NCI-H226 (cell line): ENCODE results near the gene ORC2.
"Not testable (repeated sequence)": the region's sequence is repeated elsewhere in the genome, so short reads cannot be mapped to it uniquely, and the experiment has no call there.

Source experiments
- DNase-seq: peaks from one replicate; pipeline ENCODE4 v3.0.0-alpha.2; 2015

ORC2 gene

GRCh38 chr2:200963124-200963917 is at the start of gene ORC2:
Gene ORC2 (minus strand): TSS chr2:200963660. CDS start chr2:200958123, 5,537 bp downstream.
- peak; percentile 74 for DNase-seq

- no peak for DNase-seq
Observed at GRCh38 chr2:201008296-201008829, 44.9 kb upstream of the ORC2 start.

GRCh38 chr2:201007584-201007998 is 44.1 kb upstream of the ORC2 start:
- DNase-seq = no peak

- DNase-seq = no peak
Observed at GRCh38 chr2:201006704-201007103, 43.2 kb upstream of the ORC2 start.

GRCh38 chr2:201004370-201004769 is 40.9 kb upstream of the ORC2 start:
- no peak for DNase-seq

- no peak for DNase-seq
Observed at GRCh38 chr2:200993097-200993496, 29.6 kb upstream of the ORC2 start.

GRCh38 chr2:200987137-200987536 is 23.7 kb upstream of the ORC2 start:
- no peak for DNase-seq

- DNase-seq = no peak
Observed at GRCh38 chr2:200985799-200986198, 22.3 kb upstream of the ORC2 start.

- DNase-seq = no peak
Observed at GRCh38 chr2:200976710-200977109, 13.2 kb upstream of the ORC2 start.

- DNase-seq = no peak
Observed at GRCh38 chr2:200975672-200976071, 12.2 kb upstream of the ORC2 start.

- not testable (repeated sequence) for DNase-seq
Observed at GRCh38 chr2:200970057-200970456, 6.6 kb upstream of the ORC2 start.

GRCh38 chr2:200968735-200969134 is 5.3 kb upstream of the ORC2 start:
- no peak for DNase-seq

- DNase-seq = no peak
Observed at GRCh38 chr2:200968162-200968561, 4.7 kb upstream of the ORC2 start.

GRCh38 chr2:200966770-200967169 is 3.3 kb upstream of the ORC2 start:
- peak; percentile 68 for DNase-seq

- no peak for DNase-seq
Observed at GRCh38 chr2:200964498-200964897, 1.0 kb upstream of the ORC2 start.

- not testable (repeated sequence) for DNase-seq
Observed at GRCh38 chr2:200963918-200964252, 425 bp upstream of the ORC2 start.

- no peak for DNase-seq
Observed at GRCh38 chr2:200962811-200963123, 693 bp downstream of the ORC2 start.

- DNase-seq = no peak
Observed at GRCh38 chr2:200961674-200962073, 1.8 kb downstream of the ORC2 start.

GRCh38 chr2:200950378-200950777 is 13.1 kb downstream of the ORC2 start:
- DNase-seq = no peak

- no peak for DNase-seq
Observed at GRCh38 chr2:200945395-200945729, 18.1 kb downstream of the ORC2 start.

GRCh38 chr2:200944467-200945394 is 18.7 kb downstream of the ORC2 start:
- DNase-seq = peak; percentile 80

- no peak for DNase-seq
Observed at GRCh38 chr2:200943527-200944105, 19.8 kb downstream of the ORC2 start.

- DNase-seq = no peak
Observed at GRCh38 chr2:200939832-200940231, 23.6 kb downstream of the ORC2 start.
